Uterus (tissue), 2 donors: ENCODE measurements around the gene CCDC158.

Experiments
- POLR2A ChIP-seq, 2 donors: fragments of 450-650 bp; IDR thresholded peaks; one replicate each; pipeline ENCODE4 v1.6.1; 2016; ENCODE audit warnings: antibody characterized with exemption in 2 of 2, mild to moderate bottlenecking in 1 of 2, moderate library complexity in 1 of 2
- TF ChIP-seq, protein P1 (sequence below), 4 experiments: fragments of 200-600 bp in 2 of 4; fragments of 450-650 bp in 2 of 4; sonication (generic) in 2 of 4; IDR thresholded peaks; one replicate each; pipeline ENCODE4 v1.5.1; 2016 to 2019; ENCODE audit warnings: antibody characterized with exemption in 4 of 4, mild to moderate bottlenecking in 2 of 4, moderate library complexity in 1 of 4

DNA sequence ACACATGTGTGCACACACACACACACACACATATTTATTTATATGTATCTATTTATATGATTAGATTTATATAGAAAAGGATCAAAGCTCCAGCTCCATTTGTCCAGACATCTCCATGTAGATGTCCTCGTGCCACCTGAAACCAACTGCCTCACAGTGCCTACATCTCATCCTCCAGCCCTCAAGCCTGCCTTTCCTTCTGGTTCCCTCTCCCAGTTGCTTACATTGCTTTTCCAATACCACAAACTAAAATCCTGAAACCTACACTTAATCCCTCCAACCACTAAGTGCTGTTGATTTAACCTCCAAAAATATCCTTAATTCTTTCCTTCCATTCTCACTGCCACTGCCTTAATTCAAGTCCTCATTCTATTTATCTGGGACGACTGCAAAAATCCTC lies 63.0 kb downstream of the CCDC158 start:
- TF ChIP-seq, protein P1, sequence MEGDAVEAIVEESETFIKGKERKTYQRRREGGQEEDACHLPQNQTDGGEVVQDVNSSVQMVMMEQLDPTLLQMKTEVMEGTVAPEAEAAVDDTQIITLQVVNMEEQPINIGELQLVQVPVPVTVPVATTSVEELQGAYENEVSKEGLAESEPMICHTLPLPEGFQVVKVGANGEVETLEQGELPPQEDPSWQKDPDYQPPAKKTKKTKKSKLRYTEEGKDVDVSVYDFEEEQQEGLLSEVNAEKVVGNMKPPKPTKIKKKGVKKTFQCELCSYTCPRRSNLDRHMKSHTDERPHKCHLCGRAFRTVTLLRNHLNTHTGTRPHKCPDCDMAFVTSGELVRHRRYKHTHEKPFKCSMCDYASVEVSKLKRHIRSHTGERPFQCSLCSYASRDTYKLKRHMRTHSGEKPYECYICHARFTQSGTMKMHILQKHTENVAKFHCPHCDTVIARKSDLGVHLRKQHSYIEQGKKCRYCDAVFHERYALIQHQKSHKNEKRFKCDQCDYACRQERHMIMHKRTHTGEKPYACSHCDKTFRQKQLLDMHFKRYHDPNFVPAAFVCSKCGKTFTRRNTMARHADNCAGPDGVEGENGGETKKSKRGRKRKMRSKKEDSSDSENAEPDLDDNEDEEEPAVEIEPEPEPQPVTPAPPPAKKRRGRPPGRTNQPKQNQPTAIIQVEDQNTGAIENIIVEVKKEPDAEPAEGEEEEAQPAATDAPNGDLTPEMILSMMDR (IDR thresholded peaks at IDR 0.05) = no peak
- no peak for TF ChIP-seq POLR2A (IDR thresholded peaks at IDR 0.05)
